ENCODE measurements around the gene UBE2V1.
"Not testable (repeated sequence)": the region's sequence is repeated elsewhere in the genome, so short reads cannot be mapped to it uniquely, and the experiment has no call there.

UBE2V1 gene

GRCh38 chr20:50115041-50115512 lies 2.1 kb upstream of the UBE2V1 start:
- DNase-seq = no peak

- DNase-seq = no peak
Measured at GRCh38 chr20:50113420-50114224, 672 bp upstream of the UBE2V1 start.

DNA sequence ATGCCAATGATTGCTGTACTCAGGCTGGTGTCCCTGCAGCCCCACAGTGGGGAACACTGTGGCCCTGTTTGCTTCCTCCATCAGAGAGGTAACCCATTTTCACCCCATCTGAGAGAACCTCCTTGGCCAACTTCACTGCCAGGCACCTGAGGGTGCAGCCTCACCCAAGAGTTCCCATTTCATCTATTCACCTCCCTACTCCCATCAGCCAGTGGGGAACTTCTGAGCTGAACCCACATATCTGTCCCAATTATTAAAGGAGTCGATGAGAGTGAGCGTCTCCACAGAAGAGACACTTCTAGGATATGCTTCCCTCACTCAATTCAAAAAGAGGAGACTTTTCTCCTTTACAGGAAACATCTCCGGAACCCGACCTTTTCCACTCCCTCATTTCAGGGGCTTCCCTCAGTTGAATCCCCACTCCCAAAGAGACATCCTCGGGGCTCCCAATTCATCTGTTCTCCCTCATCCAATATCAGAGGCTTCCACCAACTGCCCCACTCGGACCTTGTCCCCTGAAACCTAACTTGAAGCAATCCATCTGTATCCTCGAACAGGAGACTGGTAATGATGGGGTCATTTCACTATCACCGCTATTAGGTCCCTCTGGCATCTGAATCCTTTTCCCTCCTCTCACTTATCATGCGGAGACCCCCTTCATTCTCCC lies 988 bp downstream of the UBE2V1 start:
- no peak for DNase-seq

- DNase-seq = no peak
Measured at GRCh38 chr20:50111120-50111828, 1.7 kb downstream of the UBE2V1 start.

GRCh38 chr20:50110141-50111047 lies 2.6 kb downstream of the UBE2V1 start:
- DNase-seq = no peak

GRCh38 chr20:50108556-50109235 lies 4.3 kb downstream of the UBE2V1 start:
- no peak for DNase-seq

GRCh38 chr20:50107796-50108331 lies 5.1 kb downstream of the UBE2V1 start:
- no peak for DNase-seq

DNA sequence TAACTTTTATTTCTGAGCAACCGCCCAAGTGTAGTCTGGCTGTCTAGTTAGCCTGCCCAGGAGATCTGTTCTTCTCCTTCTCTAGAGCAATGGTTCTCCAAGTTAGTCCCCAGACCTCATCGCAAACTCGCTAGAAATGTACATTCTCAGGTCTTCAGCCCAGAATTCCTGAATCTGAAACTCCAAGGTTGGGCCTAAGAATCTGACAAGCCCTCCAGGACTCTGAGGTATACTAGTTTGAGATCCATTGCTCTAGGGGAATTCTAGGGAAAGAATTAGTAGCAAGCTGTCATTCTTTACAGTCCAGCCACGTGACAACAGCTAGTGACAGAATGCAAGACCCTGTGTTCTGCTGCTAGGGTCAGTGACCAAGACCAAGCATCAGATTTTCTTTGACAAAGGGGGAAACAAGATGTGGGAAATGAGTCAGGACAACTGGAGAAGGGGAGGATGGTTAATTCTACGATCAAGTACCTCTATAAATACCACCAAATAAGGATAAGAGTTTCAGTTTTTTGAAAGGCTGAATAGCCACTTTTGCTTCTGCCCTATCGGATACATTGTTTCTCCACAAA lies 5.8 kb downstream of the UBE2V1 start:
- no peak for DNase-seq

- not testable (repeated sequence) for DNase-seq
Measured at GRCh38 chr20:50106669-50107068, 6.3 kb downstream of the UBE2V1 start.

DNA sequence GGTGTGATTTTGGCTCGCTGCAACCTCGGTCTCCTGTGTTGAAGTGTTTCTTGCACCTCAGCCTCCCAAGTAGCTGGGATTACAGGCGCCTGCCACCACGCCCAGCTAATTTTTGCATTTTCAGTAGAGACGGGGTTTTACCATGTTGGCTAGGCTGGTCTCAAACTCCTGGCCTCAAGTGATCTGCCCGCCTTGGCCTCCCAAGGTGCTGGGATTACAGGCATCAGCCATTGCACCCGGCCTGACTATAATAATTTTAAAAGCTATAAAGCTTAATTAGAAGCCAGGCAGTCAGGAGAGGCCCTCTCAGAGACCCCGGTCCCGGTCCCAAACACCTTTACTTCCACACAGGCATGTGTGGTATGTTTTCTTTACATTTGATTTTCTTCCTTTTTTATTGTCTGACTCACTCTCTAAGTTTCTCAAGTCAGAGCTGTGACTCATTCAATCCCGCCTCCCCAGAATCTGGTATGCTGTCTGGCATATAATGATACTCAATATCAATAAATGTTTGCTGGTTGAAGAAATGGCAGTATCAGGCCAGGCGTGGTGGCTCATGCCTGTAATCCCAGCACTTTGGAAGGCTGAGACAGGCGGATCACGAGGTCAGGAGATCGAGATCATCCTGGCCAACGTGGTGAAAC lies 9.4 kb downstream of the UBE2V1 start:
- DNase-seq = not testable (repeated sequence)

DNA sequence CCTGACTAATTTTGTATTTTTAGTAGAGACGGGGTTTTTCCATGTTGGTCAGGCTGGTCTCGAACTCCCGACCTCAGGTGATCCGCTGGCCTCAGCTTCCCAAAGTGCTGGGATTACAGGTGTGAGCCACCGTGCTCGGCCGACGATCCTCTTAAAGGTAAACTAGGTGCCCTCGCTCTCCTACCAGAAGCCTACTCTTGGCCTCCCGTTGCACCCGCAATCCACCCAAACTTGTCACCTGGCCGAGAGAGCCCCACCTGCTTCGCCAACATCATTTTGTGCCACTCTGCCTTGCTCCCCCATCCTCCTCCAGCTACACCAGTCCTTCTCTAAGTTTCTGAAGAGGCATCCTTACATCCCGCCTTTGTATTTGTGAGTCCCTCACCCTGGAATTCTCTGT lies 10.4 kb downstream of the UBE2V1 start:
- not testable (repeated sequence) for DNase-seq

DNA sequence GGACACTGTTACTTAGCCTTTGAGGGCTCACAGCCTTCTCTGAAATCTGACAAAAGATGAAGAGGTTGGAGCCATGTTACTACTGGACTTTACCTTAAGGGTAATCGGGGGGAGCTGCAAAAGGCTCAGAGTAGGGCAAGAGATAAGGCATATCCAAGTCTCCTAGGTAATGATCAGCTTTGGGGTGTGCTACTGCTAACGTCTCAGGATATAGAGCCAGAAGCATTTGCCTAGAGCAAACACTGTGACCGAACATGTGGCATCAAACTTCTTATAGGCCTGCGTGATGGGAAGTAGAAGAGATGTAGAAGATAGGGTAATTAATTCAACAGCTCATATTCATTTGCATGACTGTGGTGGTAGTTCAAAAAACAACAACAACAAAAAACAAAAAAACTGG lies 11.1 kb downstream of the UBE2V1 start:
- DNase-seq = no peak

DNA sequence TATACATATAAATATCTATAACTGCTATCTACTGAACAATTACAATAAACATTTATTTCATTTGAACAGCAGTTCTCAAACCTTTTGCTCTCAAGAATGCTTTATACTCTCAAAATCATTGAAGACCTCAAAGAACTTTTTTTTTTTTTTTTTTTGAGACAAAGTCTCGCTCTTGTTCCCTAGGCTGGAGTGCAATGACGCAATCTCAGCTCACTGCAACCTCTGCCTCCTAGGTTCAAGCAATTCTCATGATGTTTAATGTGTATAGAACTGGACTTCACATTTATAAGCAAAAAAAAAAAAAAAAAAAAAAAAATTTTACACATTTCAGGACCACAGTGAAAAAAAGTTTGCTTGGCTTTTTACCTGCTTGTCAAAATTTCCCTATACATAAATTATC lies 11.7 kb downstream of the UBE2V1 start:
- no peak for DNase-seq

GRCh38 chr20:50100552-50100951 lies 12.4 kb downstream of the UBE2V1 start:
- DNase-seq = no peak

GRCh38 chr20:50099565-50099991 lies 13.4 kb downstream of the UBE2V1 start:
- no peak for DNase-seq

DNA sequence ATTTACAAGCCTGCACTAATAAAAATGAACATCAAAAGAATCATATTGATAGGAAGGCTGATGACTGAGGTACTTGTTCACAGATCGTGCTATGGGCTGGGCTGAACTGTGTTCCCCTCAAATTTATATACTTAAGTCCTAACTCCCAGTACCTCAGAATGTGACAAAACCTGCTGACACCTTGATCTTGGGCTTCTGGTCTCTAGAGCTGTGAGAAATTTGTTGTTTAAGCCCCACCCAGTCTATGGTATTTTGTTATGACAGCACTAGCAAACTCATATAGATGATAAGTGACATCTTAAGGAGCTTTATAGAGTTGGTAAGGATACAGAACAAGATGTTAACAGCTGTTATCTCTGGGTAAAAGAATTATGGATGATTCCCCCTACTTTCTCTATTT lies 13.8 kb downstream of the UBE2V1 start:
- DNase-seq = no peak

DNA sequence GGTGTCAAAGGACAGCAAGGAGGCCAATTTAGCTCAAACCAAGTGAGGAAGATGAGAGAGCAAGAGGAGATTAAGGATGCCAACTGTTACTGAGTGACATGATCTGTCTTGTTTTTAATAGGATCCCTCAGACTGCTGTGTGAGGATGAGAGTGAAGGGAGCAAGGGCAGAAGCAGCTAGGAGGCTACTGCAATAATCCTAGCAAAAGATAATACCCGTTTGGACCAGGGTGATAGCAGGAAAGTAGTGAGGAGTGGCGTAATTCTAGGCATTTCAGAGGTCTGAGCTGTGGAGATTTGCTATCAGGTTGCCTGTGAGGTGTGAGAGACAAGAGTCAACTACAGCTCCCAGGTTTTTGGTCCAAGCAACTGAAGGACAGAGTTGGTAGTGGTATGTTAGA lies 14.7 kb downstream of the UBE2V1 start:
- no peak for DNase-seq

DNA sequence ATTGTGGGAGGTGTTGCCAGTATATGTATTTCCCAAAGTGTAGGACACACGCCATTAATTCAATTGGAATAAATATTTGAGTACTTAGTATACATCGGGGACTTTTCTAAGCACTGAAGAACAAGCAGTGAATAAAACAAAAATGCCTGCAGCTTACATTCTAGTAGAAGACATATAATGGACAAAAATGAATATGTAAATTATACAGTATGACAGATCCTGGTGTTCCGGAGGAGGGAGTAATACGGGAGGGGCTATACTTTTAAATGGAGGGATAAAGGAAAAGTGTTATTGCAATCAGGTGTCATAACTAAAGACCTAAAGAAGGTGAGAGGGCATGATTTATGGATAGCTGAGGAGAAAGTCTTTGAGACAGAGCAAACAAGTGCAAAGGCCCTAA lies 15.1 kb downstream of the UBE2V1 start:
- DNase-seq = no peak

DNA sequence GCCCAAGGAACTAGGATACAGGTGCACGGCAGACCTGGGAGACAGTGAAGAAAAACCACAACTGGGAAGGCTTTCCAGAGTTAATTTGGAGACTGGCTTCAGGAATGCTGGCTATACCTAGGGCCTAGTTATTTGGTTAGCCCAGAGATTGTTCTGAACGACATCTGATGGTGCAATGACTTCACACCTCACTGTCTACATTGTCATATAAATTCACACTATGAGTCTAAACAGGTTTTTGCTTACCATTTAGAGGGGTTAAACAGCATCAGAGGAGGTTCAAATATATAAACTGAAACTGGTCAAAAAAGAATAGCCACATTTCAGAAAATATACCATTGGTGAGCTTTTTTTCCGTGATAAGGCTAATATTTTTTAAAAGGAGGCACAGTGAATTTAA lies 16.7 kb downstream of the UBE2V1 start:
- DNase-seq = no peak

- DNase-seq = no peak
Measured at GRCh38 chr20:50095476-50096078, 17.4 kb downstream of the UBE2V1 start.
